Parietal lobe (tissue), 2 donors: ENCODE data around the gene UBL3. TPM values are rescaled to one million over a fixed set of nuclear protein-coding genes. Genes with fewer than 3 reads are reported as not detected.

Experiments
- small RNA-seq: library from RNA; depleted of rRNA; stranded (forward); fragments of <200 nt; gene quantifications from one replicate; pipeline ENCODE3, GENCODE V24; 2014; ENCODE audit warnings: low replicate concordance
- total RNA-seq: library from RNA; depleted of rRNA; stranded (reverse); fragments of >200 nt; gene quantifications from one replicate; pipeline ENCODE4 v1.2.3, GENCODE V29; 2014

UBL3 gene
- 60.4 TPM for total RNA-seq

GRCh38 chr13:29850213-29850898 lies at the start of gene UBL3:
Gene UBL3 (minus strand): TSS chr13:29850617. CDS start chr13:29849538, 1,079 bp downstream.

Small RNAs within 50 kb of the gene (small RNA-seq; reads per million reads assigned to genes)
- not detected for gene RF00017
- gene TIMM8BP1: not detected
